ENCODE results near the gene CAMKV.
"Not testable (repeated sequence)": the region's sequence is repeated elsewhere in the genome, so short reads cannot be mapped to it uniquely, and the experiment has no call there.

CAMKV gene

GRCh38 chr3:49823131-49823530 is 46.6 kb downstream of the CAMKV start:
- not testable (repeated sequence) for H3K4me1 ChIP-seq (ENCODE audit: insufficient read depth, low read length); H3K9me3 ChIP-seq (ENCODE audit: low read length); H3K4me3 ChIP-seq (ENCODE audit: low read length); H3K36me3 ChIP-seq (ENCODE audit: insufficient read depth, low read length); H3K27me3 ChIP-seq (ENCODE audit: insufficient read depth, low read length); H2AFZ ChIP-seq (ENCODE audit: low read depth, low read length)

DNA sequence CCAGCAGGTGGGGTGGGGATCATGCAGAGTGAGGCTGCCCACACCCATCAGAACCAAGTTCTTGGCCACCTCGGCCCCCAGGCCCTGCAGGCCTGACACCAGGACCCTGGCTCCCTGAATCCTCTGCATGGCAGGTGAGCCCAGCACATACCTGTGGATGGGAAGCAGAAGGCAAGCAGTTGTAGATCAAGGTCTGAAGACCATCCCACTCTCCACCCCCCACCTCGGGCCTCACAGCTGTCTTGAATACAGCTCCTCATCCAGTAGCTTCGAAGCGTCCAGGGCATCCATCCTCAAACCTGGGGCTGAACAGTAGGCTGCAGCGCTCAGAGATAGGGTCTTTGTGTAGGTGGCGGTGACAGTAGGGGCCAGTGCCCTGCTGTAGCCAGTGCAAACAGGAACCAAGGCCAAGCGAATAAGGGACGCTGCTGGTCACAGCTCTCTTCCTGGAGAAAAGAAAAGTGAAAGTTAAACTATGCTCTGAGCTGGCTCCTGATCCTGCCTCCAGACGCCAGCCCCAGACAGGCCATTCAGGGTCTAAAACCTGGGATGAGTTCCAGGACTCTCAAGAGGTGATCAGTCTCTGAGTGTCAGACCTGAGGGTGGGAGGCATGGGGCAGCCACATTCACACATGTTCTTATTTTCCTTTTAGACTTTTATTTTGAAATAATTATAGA is 56.1 kb downstream of the CAMKV start, which contains the start of gene UBA7:
UBA7 (minus strand) TSS at position 457 of the 678 bp plus-strand sequence; CDS start at position 291, 166 bp downstream.
- no peaks in the 10 kb centered on the region for H3K9me3 ChIP-seq (ENCODE audit: low read length)
- H3K36me3 ChIP-seq (ENCODE audit: insufficient read depth, low read length) = no peaks in the 10 kb centered on the region
- H3K4me1 ChIP-seq (ENCODE audit: insufficient read depth, low read length) = no peaks in the 10 kb centered on the region
- H3K27me3 ChIP-seq (ENCODE audit: insufficient read depth, low read length) = no peaks in the 10 kb centered on the region
- no peak within 1 kb of the TSS for H2AFZ ChIP-seq (ENCODE audit: low read depth, low read length)
- H3K4me3 ChIP-seq (ENCODE audit: low read length) = no peak within 1 kb of the TSS

DNA sequence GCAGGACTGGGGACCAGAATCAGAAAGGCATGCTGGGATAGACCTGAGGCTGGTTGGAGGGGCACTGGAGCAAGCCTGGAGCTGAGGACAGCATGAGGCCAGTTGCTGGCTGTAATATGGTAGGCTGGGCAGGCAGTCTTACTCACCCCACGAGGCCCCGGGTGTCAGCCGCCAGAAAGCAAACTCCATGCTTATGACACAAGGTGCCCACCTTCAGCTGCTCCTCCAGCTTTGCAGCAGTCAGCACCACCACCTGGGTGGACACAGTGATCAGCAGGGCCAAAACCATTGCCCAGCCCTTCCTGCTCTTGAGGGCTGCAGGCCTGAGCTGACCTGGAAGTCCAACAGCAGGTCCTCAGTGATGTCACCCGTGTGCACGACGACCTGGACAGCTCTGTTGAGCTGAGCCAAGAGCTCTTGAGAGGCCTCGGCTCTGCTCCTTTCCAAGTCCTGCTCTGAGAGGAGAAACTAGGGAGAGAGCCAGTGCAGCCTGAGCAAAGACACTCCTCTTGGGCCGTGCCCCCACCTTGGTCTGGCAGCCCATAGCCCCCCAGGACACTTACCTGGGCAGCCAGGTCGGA is 56.7 kb downstream of the CAMKV start:
- Histone ChIP-seq H3K9me3 (ENCODE audit: low read length) (no peaks in the 10 kb centered on the region), H2AFZ (ENCODE audit: low read depth, low read length) (no peak overlapping the region), H3K4me1 (ENCODE audit: insufficient read depth, low read length) (no peaks in the 10 kb centered on the region), H3K4me3 (ENCODE audit: low read length) (no peak overlapping the region), H3K27me3 (ENCODE audit: insufficient read depth, low read length) (no peaks in the 10 kb centered on the region), H3K36me3 (ENCODE audit: insufficient read depth, low read length) (no peaks in the 10 kb centered on the region)
